GM12872 (cell line): ENCODE results near the gene PRDM2.

Source experiments
- CTCF ChIP-seq: IDR thresholded peaks from 3 replicates; pipeline ENCODE4 v1.5.1; 2011; ENCODE audit warnings: low read depth, mild to moderate bottlenecking, low read length, moderate library complexity; ENCODE audit not compliant: insufficient read depth

Gene PRDM2

GRCh38 chr1:13799502-13800283, 99.7 kb downstream of the PRDM2 start:
- no peak for TF ChIP-seq CTCF

DNA sequence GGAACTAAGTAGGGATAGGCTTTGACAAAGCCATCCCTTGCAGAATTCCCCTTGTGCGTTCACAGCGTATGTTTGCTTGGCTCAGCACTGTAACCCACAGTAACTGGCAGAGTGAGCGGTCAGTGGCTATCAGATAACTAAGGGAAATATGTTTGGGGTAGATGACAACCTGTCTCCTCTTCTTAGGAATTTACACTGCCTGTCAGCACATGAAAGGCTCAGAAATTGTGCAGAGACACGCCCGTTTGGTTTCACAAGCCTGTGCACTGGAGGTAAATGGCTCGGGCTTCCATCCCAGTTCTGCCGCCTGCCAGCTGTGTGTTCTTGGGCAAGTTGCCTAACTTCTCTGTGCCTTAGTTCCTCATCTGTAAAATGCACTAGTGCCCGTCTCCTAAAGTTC, 101.2 kb downstream of the PRDM2 start:
- no peak for TF ChIP-seq CTCF

GRCh38 chr1:13801655-13802486, 101.9 kb downstream of the PRDM2 start:
- no peak for TF ChIP-seq CTCF

GRCh38 chr1:13802782-13803545, 103.0 kb downstream of the PRDM2 start:
- TF ChIP-seq CTCF = no peak

DNA sequence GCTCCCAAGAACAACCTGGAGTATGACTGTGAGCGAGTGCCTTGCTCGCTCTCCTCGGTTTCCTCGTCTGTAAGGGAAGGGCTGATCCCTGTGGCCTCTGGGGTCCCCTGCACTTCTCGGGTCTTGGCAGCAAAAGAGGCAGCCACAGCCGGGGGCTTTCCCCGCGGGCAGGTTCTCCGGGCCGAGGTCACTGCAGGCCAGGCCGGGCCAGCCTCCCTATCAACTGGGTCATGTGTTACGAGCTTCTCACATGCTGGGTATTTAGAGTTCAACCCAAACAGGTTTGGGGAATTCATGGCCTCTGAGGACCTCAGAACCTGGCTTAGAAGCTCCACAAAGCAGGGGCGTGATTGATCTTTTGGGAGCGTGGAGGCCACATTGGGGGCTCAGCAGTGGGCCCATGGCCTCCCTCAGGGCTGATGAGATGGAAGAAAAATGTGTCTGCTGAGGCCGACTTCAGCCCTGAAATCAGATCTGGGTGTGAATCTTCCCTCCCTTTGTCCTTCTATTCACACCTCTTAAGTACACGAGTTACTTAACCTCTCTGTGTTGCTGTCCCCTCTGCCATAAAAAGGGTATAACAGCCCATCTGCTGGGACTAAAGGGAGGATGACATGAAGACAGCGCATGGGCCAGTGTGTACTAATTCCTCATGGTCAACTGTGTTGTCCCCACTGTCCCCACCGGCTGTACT, 103.7 kb downstream of the PRDM2 start:
- TF ChIP-seq CTCF = no peak

- TF ChIP-seq CTCF = no peak
Measured at GRCh38 chr1:13804240-13804633, 104.2 kb downstream of the PRDM2 start.
